Endothelial cell of umbilical vein (primary cell): ENCODE results near the gene TDRKH. TPM values are rescaled to one million over a fixed set of nuclear protein-coding genes. Genes with fewer than 3 reads are reported as not detected.

Source experiments
- BruUV-seq: library from RNA; stranded (reverse); fragments of 400-500 nt; replicated peaks from 2 replicates; lab custom pipeline; 2021; lab: Mats Ljungman, UMichigan
- CTCF ChIA-PET: fragments of 300-600, 350-600 bp; sonication (Branson Sonifier 250); formaldehyde crosslinking; loops from one replicate; lab custom pipeline; 2021; ENCODE audit warnings: antibody characterized with exemption, inconsistent platforms; lab: Charles Lee
- POLR2A ChIA-PET: fragments of 300-600, 350-600 bp; sonication (Branson Sonifier 250); formaldehyde crosslinking; loops from one replicate; lab custom pipeline; 2021; ENCODE audit warnings: antibody characterized with exemption, inconsistent platforms; lab: Charles Lee
- DNase-seq: peaks from one replicate; pipeline ENCODE4 v3.0.0-alpha.2; 2011; ENCODE audit warnings: low read depth, low spot score
- FAIRE-seq: peaks from 2 replicates; lab custom pipeline; 2011; peaks lifted over from hg19 to GRCh38; lab: Jason Lieb, UNC
- H2AFZ ChIP-seq: 2 replicates; pipeline ENCODE4 v1.6.0; 2012; ENCODE audit warnings: low read depth, low read length, control low read depth, inconsistent platforms
- H3K27ac ChIP-seq: 2 replicates; pipeline ENCODE4 v1.5.1; 2011; ENCODE audit warnings: low read depth, mild to moderate bottlenecking, control low read depth, low read length, moderate library complexity; ENCODE audit not compliant: insufficient read depth
- H3K27me3 ChIP-seq, 2 experiments: 2 replicates each; pipeline versions ENCODE4 v1.6.0 to v1.6.1; 2011; ENCODE audit warnings: low read length in 2 of 2, mixed read lengths in 1 of 2; ENCODE audit not compliant: control insufficient read depth in 2 of 2, insufficient read depth in 2 of 2
- H3K36me3 ChIP-seq, 2 experiments: 2 replicates in 1 of 2; 3 replicates in 1 of 2; pipeline ENCODE4 v1.5.1; 2011; ENCODE audit warnings: low read length in 2 of 2, mild to moderate bottlenecking in 1 of 2, moderate library complexity in 1 of 2; ENCODE audit not compliant: control insufficient read depth in 2 of 2, insufficient read depth in 2 of 2; ENCODE audit errors: extremely low read depth in 1 of 2
- H3K4me1 ChIP-seq: 3 replicates; pipeline ENCODE4 v1.5.1; 2011; ENCODE audit warnings: mild to moderate bottlenecking, low read length; ENCODE audit not compliant: control insufficient read depth, insufficient read depth; ENCODE audit errors: extremely low read depth
- H3K4me2 ChIP-seq: 2 replicates; pipeline ENCODE4 v1.6.1; 2011; ENCODE audit warnings: low read length, control low read depth, mixed read lengths; ENCODE audit not compliant: insufficient read depth
- H3K4me3 ChIP-seq, 3 experiments: fragments of 200-600 bp in 1 of 3; sonication (generic), shearing (Covaris generic) in 1 of 3; replicated peaks in 1 of 3; 2 replicates each; pipeline ENCODE4 v1.5.1; 2011 to 2016; ENCODE audit warnings: control low read depth in 3 of 3, low read length in 3 of 3, mild to moderate bottlenecking in 2 of 3, inconsistent platforms in 1 of 3, low read depth in 1 of 3, moderate library complexity in 1 of 3; ENCODE audit not compliant: insufficient read depth in 1 of 3
- H3K79me2 ChIP-seq: 2 replicates; pipeline ENCODE4 v1.6.0; 2012; ENCODE audit warnings: low read length, inconsistent platforms; ENCODE audit not compliant: control insufficient read depth, insufficient read depth
- H3K9ac ChIP-seq: replicated peaks from 2 replicates; pipeline ENCODE3; 2011; ENCODE audit warnings: low read length, control low read depth; ENCODE audit not compliant: insufficient read depth; ENCODE audit errors: extremely low read depth
- H3K9me1 ChIP-seq: replicated peaks from 3 replicates; pipeline ENCODE4 v1.6.0; 2011; ENCODE audit warnings: mild to moderate bottlenecking, low read length; ENCODE audit not compliant: control insufficient read depth, insufficient read depth; ENCODE audit errors: extremely low read depth
- H3K9me3 ChIP-seq: replicated peaks from 2 replicates; pipeline ENCODE4 v1.5.1; 2012; ENCODE audit warnings: low read length, inconsistent platforms; ENCODE audit not compliant: control insufficient read depth, insufficient read depth
- H4K20me1 ChIP-seq: replicated peaks from 2 replicates; pipeline ENCODE3; 2011; ENCODE audit warnings: mild to moderate bottlenecking, low read length; ENCODE audit not compliant: control insufficient read depth, insufficient read depth; ENCODE audit errors: extremely low read depth
- CTCF ChIP-seq, 2 donors: IDR thresholded peaks; 1 replicate in 1 of 2; 2 replicates in 1 of 2; pipeline ENCODE4 v1.5.1; 2011; ENCODE audit warnings: low read length in 2 of 2, mild to moderate bottlenecking in 2 of 2, moderate library complexity in 2 of 2, control low read depth in 1 of 2, inconsistent platforms in 1 of 2, low read depth in 1 of 2; ENCODE audit not compliant: insufficient read depth in 1 of 2; ENCODE audit errors: extremely low read depth in 1 of 2
- EZH2 ChIP-seq: IDR thresholded peaks from 2 replicates; pipeline ENCODE4 v1.6.1; 2012; ENCODE audit warnings: borderline replicate concordance, low read depth, mild to moderate bottlenecking, moderate library complexity, low read length, inconsistent platforms; ENCODE audit not compliant: severe bottlenecking
- FOS ChIP-seq: IDR thresholded peaks from 2 replicates; pipeline ENCODE4 v1.6.1; 2011; ENCODE audit warnings: mild to moderate bottlenecking, low read length, moderate library complexity, borderline replicate concordance; ENCODE audit not compliant: insufficient read depth
- GATA2 ChIP-seq: IDR thresholded peaks from 2 replicates; pipeline ENCODE4 v1.7.0; 2011; ENCODE audit warnings: low read depth, mild to moderate bottlenecking, moderate library complexity, mixed read lengths, low read length; ENCODE audit not compliant: insufficient read length, insufficient read depth
- JUN ChIP-seq: IDR thresholded peaks from 2 replicates; pipeline ENCODE4 v1.6.1; 2011; ENCODE audit warnings: borderline replicate concordance, low read depth; ENCODE audit not compliant: insufficient read length, insufficient read depth
- MYC ChIP-seq: IDR thresholded peaks from one replicate; pipeline ENCODE4 v1.6.1; 2011; ENCODE audit warnings: mild to moderate bottlenecking, low read depth, low read length
- POLR2A ChIP-seq: IDR thresholded peaks from 2 replicates; pipeline ENCODE4 v1.6.1; 2012; ENCODE audit warnings: low read depth, mild to moderate bottlenecking, control low read depth, low read length
- POLR2AphosphoS5 ChIP-seq: IDR thresholded peaks from 2 replicates; pipeline ENCODE4 v1.6.1; 2012; ENCODE audit warnings: low read depth, mild to moderate bottlenecking, control low read depth, low read length, moderate library complexity; ENCODE audit not compliant: insufficient read depth
- dilution Hi-C: fragments of 300-500 bp; cut with MboI; formaldehyde crosslinking; loops from one replicate; pipeline ENCODE4 v1.15.0; 2019; ENCODE audit warnings: low sequenced_read_pairs; ENCODE audit not compliant: extremely low pct_ligation_motif_present
- intact Hi-C: fragments of 100-400 bp; cut with micrococcal nuclease; formaldehyde crosslinking; loops from one replicate; pipeline ENCODE4 v1.10.0; 2022
- polyA plus RNA-seq, 4 experiments: library from polyadenylated mRNA; depleted of rRNA in 3 of 4; stranded (reverse) in 3 of 4; unstranded in 1 of 4; fragments of >200 nt; gene quantifications; 2 replicates each; pipeline versions ENCODE4 v1.2.1 to v1.2.3, GENCODE V29; 2011 to 2012; ENCODE audit warnings: missing spikeins in 1 of 4
- total RNA-seq: library from RNA; stranded (reverse); gene quantifications from 2 replicates; pipeline ENCODE4 v1.2.3, GENCODE V29; 2021
- TF ChIP-seq, protein P1 (sequence below): IDR thresholded peaks from 2 replicates; pipeline ENCODE4 v1.6.1; 2011; ENCODE audit not compliant: insufficient read depth, insufficient read length

The TDRKH gene
- total and polyA plus RNA-seq, 2 donors (not counting 3 experiments of a cell fraction or from before 2014, with no cell fraction given) = 3.9 to 9.6 TPM

GRCh38 chr1:151809290-151809984 is 19.1 kb upstream of the TDRKH start:
- H3K27me3 ChIP-seq = peaks cover 17 to 19% of the 10 kb centered on the region in 2 experiments
- BruUV-seq = no TSS peak
- intact Hi-C loops = no loop called here

More at GRCh38 chr1:151809290-151809984, 19.1 kb upstream of the TDRKH start:
- Histone ChIP-seq H3K9me3 (no peaks in the 10 kb centered on the region), H3K36me3 (no peaks in the 10 kb centered on the region), H3K9ac (no peak overlapping the region), H2AFZ (no peak overlapping the region), H3K9me1 (no peaks in the 10 kb centered on the region), H4K20me1 (no peaks in the 10 kb centered on the region), H3K4me2 (no peak overlapping the region), H3K27ac (no peak overlapping the region), H3K4me3 (no peak overlapping the region), H3K79me2 (no peaks in the 10 kb centered on the region), H3K4me1 (no peaks in the 10 kb centered on the region)
- no peak for FAIRE-seq
- dilution Hi-C loops = no loop called here
- ChIA-PET POLR2A (no interaction called here), CTCF (interaction anchor here (0.6 kb wide), 1 partner anchor 32 kb away, joined by 3 read pairs; no protein-coding TSS in a partner anchor)
- TF ChIP-seq MYC (no peak), EZH2 (no peak), POLR2AphosphoS5 (no peak), GATA2 (no peak), POLR2A (no peak), JUN (no peak), CTCF (IDR thresholded peaks at IDR 0.05; ENCODE audit: extremely low read depth in 1 of 2, insufficient read depth in 1 of 2, low read depth in 1 of 2, low read length in 2 of 2) (no peak), FOS (no peak)
- TF ChIP-seq, protein P1, sequence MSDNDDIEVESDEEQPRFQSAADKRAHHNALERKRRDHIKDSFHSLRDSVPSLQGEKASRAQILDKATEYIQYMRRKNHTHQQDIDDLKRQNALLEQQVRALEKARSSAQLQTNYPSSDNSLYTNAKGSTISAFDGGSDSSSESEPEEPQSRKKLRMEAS = no peak
- DNase-seq = no peak
